Endodermal cell (in vitro differentiated cells): ENCODE results near the gene CD38. TPM values are rescaled to one million over a fixed set of nuclear protein-coding genes. Genes with fewer than 3 reads are reported as not detected.

ENCODE experiments used
- DNase-seq: peaks from one replicate; pipeline ENCODE4 v3.0.0-alpha.2; 2017
- H3K27ac ChIP-seq: 2 replicates; pipeline ENCODE4 v1.5.1; 2013; ENCODE audit warnings: mild to moderate bottlenecking, low read depth, low read length, moderate library complexity
- H3K27me3 ChIP-seq: 2 replicates; pipeline ENCODE4 v1.6.1; 2013; ENCODE audit warnings: mild to moderate bottlenecking, low read length, moderate library complexity; ENCODE audit not compliant: insufficient read depth, control insufficient read depth, poor library complexity, severe bottlenecking
- H3K36me3 ChIP-seq: 2 replicates; pipeline ENCODE4 v1.7.0; 2013; ENCODE audit warnings: mild to moderate bottlenecking, low read length, moderate library complexity; ENCODE audit not compliant: control insufficient read depth, insufficient read depth
- H3K4me1 ChIP-seq: one replicate; pipeline ENCODE4 v1.7.0; 2013; ENCODE audit warnings: low read length; ENCODE audit not compliant: control insufficient read depth, insufficient read depth
- H3K4me3 ChIP-seq: 2 replicates; pipeline ENCODE4 v1.5.1; 2013; ENCODE audit warnings: mild to moderate bottlenecking, low read length, moderate library complexity
- H3K9ac ChIP-seq: 2 replicates; pipeline ENCODE4 v1.6.1; 2013; ENCODE audit warnings: mild to moderate bottlenecking, low read length, moderate library complexity; ENCODE audit not compliant: poor library complexity, severe bottlenecking; ENCODE audit errors: extremely low read depth
- H3K9me3 ChIP-seq: 2 replicates; pipeline ENCODE4 v1.6.1; 2013; ENCODE audit warnings: mild to moderate bottlenecking, low read length, moderate library complexity; ENCODE audit not compliant: control insufficient read depth
- H3K27ac Mint-ChIP-seq: 2 replicates; pipeline ENCODE4 v1.8.0; 2020; ENCODE audit warnings: mixed read lengths
- H3K27me3 Mint-ChIP-seq: 2 replicates; pipeline ENCODE4 v1.8.0; 2021; ENCODE audit warnings: mild to moderate bottlenecking, mixed read lengths; ENCODE audit not compliant: insufficient read depth
- H3K36me3 Mint-ChIP-seq: 2 replicates; pipeline ENCODE4 v1.8.0; 2020; ENCODE audit warnings: low read depth, mixed read lengths
- H3K4me1 Mint-ChIP-seq: 2 replicates; pipeline ENCODE4 v1.8.0; 2020; ENCODE audit warnings: mixed read lengths
- H3K4me3 Mint-ChIP-seq: 2 replicates; pipeline ENCODE4 v1.8.0; 2020; ENCODE audit warnings: mild to moderate bottlenecking, moderate library complexity, mixed read lengths
- H3K9me3 Mint-ChIP-seq: 2 replicates; pipeline ENCODE4 v1.8.0; 2020; ENCODE audit warnings: mild to moderate bottlenecking, mixed read lengths
- CTCF ChIP-seq: fragments of 200-600 bp; sonication (generic); conservative IDR thresholded peaks from 2 replicates; pipeline ENCODE4 v1.5.0; 2021; ENCODE audit warnings: antibody characterized with exemption, mild to moderate bottlenecking
- WGBS, 2 experiments: methylation state at CpG; one replicate each; pipeline versions ENCODE4 v1.1.5 to v1.1.7; 2013; ENCODE audit warnings: missing lambda C conversion rate in 2 of 2, mixed read lengths in 1 of 2; ENCODE audit not compliant: insufficient coverage in 1 of 2, insufficient read length in 1 of 2; 5-methylcytosine and 5-hydroxymethylcytosine counted together
- total RNA-seq, 2 donors: library from RNA; stranded (reverse); fragmentation: NEBNext Ultra II Directional in 1 of 2; extraction: Animal tissue kit (Norgen Biotek cat#: 25700) in 1 of 2; gene quantifications; 2 replicates in 1 of 2; 3 replicates in 1 of 2; pipeline ENCODE4 v1.2.1, GENCODE V29; 2021

The CD38 gene
- total RNA-seq, 2 donors from 2014 or later: 0.11 TPM; not detected in 1

GRCh38 chr4:15742637-15743036 lies 35.5 kb upstream of the CD38 start:
- no peaks in the 10 kb centered on the region for H3K27me3 ChIP-seq
- WGBS, 2 experiments: 87 to 88% methylated on average over 1 of the region's 1 CpG
- no peak for DNase-seq
- H3K4me1 ChIP-seq: no peaks in the 10 kb centered on the region
- peaks cover 13% of the 10 kb centered on the region for H3K9me3 Mint-ChIP-seq
- no peaks in the 10 kb centered on the region for H3K36me3 ChIP-seq
- no peak overlapping the region for H3K9ac ChIP-seq
- H3K4me1 Mint-ChIP-seq: peaks cover 10% of the 10 kb centered on the region
- no peak overlapping the region for H3K27ac ChIP-seq
- peaks cover 20% of the 10 kb centered on the region for H3K9me3 ChIP-seq
- H3K36me3 Mint-ChIP-seq: no peaks in the 10 kb centered on the region
- H3K4me3 Mint-ChIP-seq: no peak overlapping the region
- no peak overlapping the region for H3K4me3 ChIP-seq
- H3K27ac Mint-ChIP-seq: no peak overlapping the region
- H3K27me3 Mint-ChIP-seq: no peaks in the 10 kb centered on the region
- TF ChIP-seq CTCF: no peak

GRCh38 chr4:15744016-15744545 lies 34.0 kb upstream of the CD38 start:
- H3K27ac Mint-ChIP-seq: no peak overlapping the region
- Histone ChIP-seq H3K27ac (no peak overlapping the region), H3K4me1 (no peaks in the 10 kb centered on the region), H3K9ac (no peak overlapping the region), H3K36me3 (no peaks in the 10 kb centered on the region), H3K9me3 (peaks cover 20% of the 10 kb centered on the region), H3K4me3 (no peak overlapping the region), H3K27me3 (no peaks in the 10 kb centered on the region)
- peaks cover 13% of the 10 kb centered on the region for H3K9me3 Mint-ChIP-seq
- no peak overlapping the region for H3K4me3 Mint-ChIP-seq
- H3K4me1 Mint-ChIP-seq: peaks cover 10% of the 10 kb centered on the region
- no peak for DNase-seq
- H3K27me3 Mint-ChIP-seq: no peaks in the 10 kb centered on the region
- no peaks in the 10 kb centered on the region for H3K36me3 Mint-ChIP-seq
- 71 to 83% methylated on average over 1 to 5 of the region's 5 CpGs for WGBS, 2 experiments
- TF ChIP-seq CTCF: no peak

- Histone ChIP-seq H3K36me3 (no peaks in the 10 kb centered on the region), H3K27ac (no peak overlapping the region), H3K9me3 (peaks cover 20% of the 10 kb centered on the region), H3K27me3 (no peaks in the 10 kb centered on the region), H3K9ac (no peak overlapping the region), H3K4me3 (no peak overlapping the region), H3K4me1 (no peaks in the 10 kb centered on the region)
- Mint-ChIP-seq H3K36me3 (no peaks in the 10 kb centered on the region), H3K27ac (no peak overlapping the region), H3K27me3 (no peaks in the 10 kb centered on the region), H3K4me3 (no peak overlapping the region), H3K4me1 (peaks cover 10% of the 10 kb centered on the region), H3K9me3 (peaks cover 12% of the 10 kb centered on the region)
- DNase-seq: no peak
- TF ChIP-seq CTCF: no peak
- 89 to 92% methylated on average over 1 of the region's 1 CpG for WGBS, 2 experiments
Observed at GRCh38 chr4:15746110-15746509, 32.0 kb upstream of the CD38 start.
